IPS-18a (cell line): ENCODE data around the gene CAMKMT.
A peak's percentile ranks its signal among the peaks of the same experiment; 100 is the strongest.

Experiments used
- H3K27ac ChIP-seq: one replicate; pipeline ENCODE4 v1.5.1; 2013; ENCODE audit warnings: low read length
- H3K27me3 ChIP-seq: one replicate; pipeline ENCODE4 v1.6.1; 2013; ENCODE audit warnings: mild to moderate bottlenecking, low read length; ENCODE audit not compliant: control insufficient read depth, insufficient read depth
- H3K36me3 ChIP-seq: one replicate; pipeline ENCODE4 v1.6.1; 2013; ENCODE audit warnings: low read depth, low read length; ENCODE audit not compliant: control insufficient read depth
- H3K4me1 ChIP-seq: one replicate; pipeline ENCODE4 v1.6.1; 2013; ENCODE audit warnings: low read depth, low read length; ENCODE audit not compliant: control insufficient read depth
- H3K4me3 ChIP-seq: one replicate; pipeline ENCODE4 v1.5.1; 2013; ENCODE audit warnings: low read length
- H3K9ac ChIP-seq: one replicate; pipeline ENCODE4 v1.6.1; 2013; ENCODE audit warnings: mild to moderate bottlenecking, low read length, moderate library complexity
- H3K9me3 ChIP-seq: one replicate; pipeline ENCODE4 v1.6.1; 2013; ENCODE audit warnings: low read depth, low read length; ENCODE audit not compliant: control insufficient read depth

Gene CAMKMT

GRCh38 chr2:44753552-44754285 lies 392.0 kb downstream of the CAMKMT start:
- Histone ChIP-seq H3K4me3 (no peak overlapping the region), H3K27ac (no peak overlapping the region), H3K4me1 (peaks cover 17% of the 10 kb centered on the region), H3K9ac (no peak overlapping the region), H3K36me3 (no peaks in the 10 kb centered on the region), H3K27me3 (no peaks in the 10 kb centered on the region), H3K9me3 (no peaks in the 10 kb centered on the region)

- no peaks in the 10 kb centered on the region for H3K36me3 ChIP-seq
- no peak overlapping the region for H3K27ac ChIP-seq
- no peaks in the 10 kb centered on the region for H3K9me3 ChIP-seq
- H3K4me1 ChIP-seq, result peaks cover 10% of the 10 kb centered on the region
- no peaks in the 10 kb centered on the region for H3K27me3 ChIP-seq
- H3K9ac ChIP-seq, result no peak overlapping the region
- H3K4me3 ChIP-seq, result no peak overlapping the region
These were observed 396.8 kb downstream of the CAMKMT start for GRCh38 chr2:44758591-44758990.

- no peak overlapping the region for H3K27ac ChIP-seq
- H3K4me1 ChIP-seq, result peaks cover 10% of the 10 kb centered on the region
- H3K36me3 ChIP-seq, result no peaks in the 10 kb centered on the region
- H3K9me3 ChIP-seq, result no peaks in the 10 kb centered on the region
- no peaks in the 10 kb centered on the region for H3K27me3 ChIP-seq
- no peak overlapping the region for H3K9ac ChIP-seq
- no peak overlapping the region for H3K4me3 ChIP-seq
These were observed 398.1 kb downstream of the CAMKMT start for GRCh38 chr2:44759823-44760222.

- Histone ChIP-seq H3K4me1 (peaks cover 8% of the 10 kb centered on the region), H3K36me3 (no peaks in the 10 kb centered on the region), H3K4me3 (no peak overlapping the region), H3K27ac (no peak overlapping the region), H3K9me3 (no peaks in the 10 kb centered on the region), H3K27me3 (peaks cover 23% of the 10 kb centered on the region), H3K9ac (no peak overlapping the region)
These were observed 401.6 kb downstream of the CAMKMT start for GRCh38 chr2:44763275-44763782.

- Histone ChIP-seq H3K4me1 (peaks cover 17% of the 10 kb centered on the region), H3K27ac (no peak overlapping the region), H3K27me3 (peaks cover 50% of the 10 kb centered on the region), H3K4me3 (no peak overlapping the region), H3K9ac (no peak overlapping the region), H3K36me3 (no peaks in the 10 kb centered on the region), H3K9me3 (no peaks in the 10 kb centered on the region)
These were observed 404.5 kb downstream of the CAMKMT start for GRCh38 chr2:44766220-44766619.

GRCh38 chr2:44766777-44767176 lies 405.0 kb downstream of the CAMKMT start:
- H3K4me1 ChIP-seq, result peaks cover 21% of the 10 kb centered on the region
- H3K27me3 ChIP-seq, result peaks cover 55% of the 10 kb centered on the region
- no peaks in the 10 kb centered on the region for H3K36me3 ChIP-seq
- no peaks in the 10 kb centered on the region for H3K9me3 ChIP-seq
- H3K27ac ChIP-seq, result no peak overlapping the region
- no peak overlapping the region for H3K9ac ChIP-seq
- H3K4me3 ChIP-seq, result no peak overlapping the region

- Histone ChIP-seq H3K9ac (no peak overlapping the region), H3K27ac (no peak overlapping the region), H3K4me1 (peaks cover 28% of the 10 kb centered on the region), H3K36me3 (no peaks in the 10 kb centered on the region), H3K4me3 (no peak overlapping the region), H3K9me3 (no peaks in the 10 kb centered on the region), H3K27me3 (peaks cover 64% of the 10 kb centered on the region)
These were observed 405.9 kb downstream of the CAMKMT start for GRCh38 chr2:44767691-44768090.

GRCh38 chr2:44768438-44769236 lies 406.9 kb downstream of the CAMKMT start:
- H3K27ac ChIP-seq, result no peak overlapping the region
- peak overlapping the region; percentile 45 for H3K4me3 ChIP-seq
- peaks cover 74% of the 10 kb centered on the region for H3K27me3 ChIP-seq
- H3K36me3 ChIP-seq, result no peaks in the 10 kb centered on the region
- no peaks in the 10 kb centered on the region for H3K9me3 ChIP-seq
- H3K4me1 ChIP-seq, result peaks cover 34% of the 10 kb centered on the region
- no peak overlapping the region for H3K9ac ChIP-seq

- H3K4me3 ChIP-seq, result no peak overlapping the region
These were observed 407.7 kb downstream of the CAMKMT start for GRCh38 chr2:44769349-44770011.

GRCh38 chr2:44770221-44771195 lies 408.8 kb downstream of the CAMKMT start:
- no peaks in the 10 kb centered on the region for H3K36me3 ChIP-seq
- H3K4me3 ChIP-seq, result no peak overlapping the region
- no peak overlapping the region for H3K27ac ChIP-seq
- peaks cover 91% of the 10 kb centered on the region for H3K27me3 ChIP-seq
- H3K9ac ChIP-seq, result no peak overlapping the region
- H3K4me1 ChIP-seq, result peaks cover 48% of the 10 kb centered on the region
- no peaks in the 10 kb centered on the region for H3K9me3 ChIP-seq

More at GRCh38 chr2:44769349-44770011, 407.7 kb downstream of the CAMKMT start:
- Histone ChIP-seq H3K9ac (no peak overlapping the region), H3K9me3 (no peaks in the 10 kb centered on the region), H3K27ac (no peak overlapping the region), H3K4me1 (peaks cover 37% of the 10 kb centered on the region), H3K36me3 (no peaks in the 10 kb centered on the region), H3K27me3 (peaks cover 81% of the 10 kb centered on the region)
